Measurements from ENCODE around the gene ADCK2. TPM values are rescaled to one million over a fixed set of nuclear protein-coding genes. Genes with fewer than 3 reads are reported as not detected.

The ADCK2 gene
- total and polyA plus RNA-seq, 9 of the 15 experiments (the other 6 are each of a cell fraction or from before 2014, with no cell fraction given): 0.08 to 14.3 (median 9.7) TPM

- BruUV-seq (replicated peaks): no TSS peak
- Histone ChIP-seq H3K4me3 (no peak overlapping the region), H3K4me1 (replicated peaks in 1 of 2; ENCODE audit: control insufficient read depth in 2 of 2, insufficient read depth in 2 of 2, low read length in 2 of 2) (no peaks in the 10 kb centered on the region), H2AFZ (ENCODE audit: low read depth, low read length) (no peak overlapping the region), H3K9me1 (ENCODE audit: control insufficient read depth, insufficient read depth, low read length) (no peaks in the 10 kb centered on the region), H3K4me2 (ENCODE audit: insufficient read depth, low read length) (no peak overlapping the region), H3K27ac (ENCODE audit: extremely low read depth, low read depth, low read length) (no peak overlapping the region), H3K9me3 (replicated peaks; ENCODE audit: control insufficient read depth, insufficient read depth, low read depth, low read length) (no peaks in the 10 kb centered on the region), H3K27me3 (ENCODE audit: control insufficient read depth in 2 of 2, insufficient read depth in 2 of 2, low read length in 2 of 2) (no peaks in the 10 kb centered on the region), H4K20me1 (replicated peaks; ENCODE audit: control insufficient read depth, insufficient read depth, low read length) (no peaks in the 10 kb centered on the region), H3K9ac (ENCODE audit: insufficient read depth in 1 of 2, low read depth in 2 of 2, low read length in 2 of 2) (no peak overlapping the region), H3K79me2 (ENCODE audit: control insufficient read depth, insufficient read depth, low read length) (no peaks in the 10 kb centered on the region), H3K36me3 (ENCODE audit: control insufficient read depth, insufficient read depth, low read length) (peaks cover 18% of the 10 kb centered on the region)
- DNase-seq (ENCODE audit: extremely low read depth in 1 of 4, low spot score in 3 of 4): no peak
- ATAC-seq: no peak
- 100% methylated on average over 1 of the region's 1 CpG for WGBS (ENCODE audit: insufficient coverage, low coverage, missing lambda C conversion rate)
- CTCF ChIA-PET (ENCODE audit: low intra/inter-chr PET ratio): no interaction called here
- FAIRE-seq: no peak
- POLR2A ChIA-PET: interaction anchor here (0.8 kb wide), 1 partner anchor 22 kb away, joined by 3 read pairs; no protein-coding TSS in a partner anchor
- intact Hi-C loops (cut with micrococcal nuclease) (no loop called here), in situ Hi-C loops (cut with MboI) (no loop called here)
- TF ChIP-seq NR2F6 (CRISPR knock-in tag; IDR thresholded peaks at IDR 0.05) (no peak), ZFX (CRISPR knock-in tag; IDR thresholded peaks at IDR 0.05) (0 out of 2 replicates have a peak, but pooled peaks have one; percentile 13)
These were observed 52.0 kb downstream of the ADCK2 start for GRCh38 chr7:140724706-140725105.

- in situ Hi-C loops (cut with MboI): no loop called here
- FAIRE-seq (no peak), ATAC-seq (peak; percentile 80), DNase-seq (ENCODE audit: extremely low read depth in 1 of 4, low spot score in 3 of 4) (peak in 2 of 4 experiments; percentile 25 to 32)
- TF ChIP-seq CTCF (IDR thresholded peaks at IDR 0.05 in 2 of 3, conservative IDR thresholded peaks at IDR 0.05 in 1 of 3; ENCODE audit: insufficient read depth in 2 of 3, low read depth in 1 of 3, low read length in 3 of 3): peak; percentile 16 to 61 (median 57); a peak in 5 of 6 replicates
- no peak for TF ChIP-seq XRCC5 (IDR thresholded peaks at IDR 0.05; ENCODE audit: low read depth, low read length)
- TF ChIP-seq RAD21 (CRISPR knock-in tag; conservative IDR thresholded peaks at IDR 0.05 in 1 of 2, IDR thresholded peaks at IDR 0.05 in 1 of 2): peak; percentile 18 to 49; a peak in 2 of 4 replicates
- BruUV-seq (replicated peaks): no TSS peak
- intact Hi-C loops (cut with micrococcal nuclease): no loop called here
- H3K4me3 ChIP-seq: no peak overlapping the region
- H3K9me3 ChIP-seq (replicated peaks; ENCODE audit: control insufficient read depth, insufficient read depth, low read depth, low read length): no peaks in the 10 kb centered on the region
- CTCF ChIA-PET (ENCODE audit: low intra/inter-chr PET ratio): interaction anchor here (0.6 to 0.9 kb wide), 4 partner anchors 27 to 287 kb away, joined by 3 to 7 read pairs (median 4); no protein-coding TSS in a partner anchor
- POLR2A ChIA-PET: interaction anchor here (1.2 kb wide), 1 partner anchor 10 kb away, joined by 4 read pairs; no protein-coding TSS in a partner anchor
- H3K4me1 ChIP-seq (replicated peaks in 1 of 2; ENCODE audit: control insufficient read depth in 2 of 2, insufficient read depth in 2 of 2, low read length in 2 of 2): no peaks in the 10 kb centered on the region
- H2AFZ ChIP-seq (ENCODE audit: low read depth, low read length): no peak overlapping the region
- no peak overlapping the region for H3K27ac ChIP-seq (ENCODE audit: extremely low read depth, low read depth, low read length)
- WGBS (ENCODE audit: insufficient coverage, low coverage, missing lambda C conversion rate): 46% methylated on average over 2 of the region's 2 CpGs
- peaks cover 18% of the 10 kb centered on the region for H3K36me3 ChIP-seq (ENCODE audit: control insufficient read depth, insufficient read depth, low read length)
- H3K9me1 ChIP-seq (ENCODE audit: control insufficient read depth, insufficient read depth, low read length): no peaks in the 10 kb centered on the region
- no peak overlapping the region for H3K4me2 ChIP-seq (ENCODE audit: insufficient read depth, low read length)
- H3K79me2 ChIP-seq (ENCODE audit: control insufficient read depth, insufficient read depth, low read length): no peaks in the 10 kb centered on the region
- no peaks in the 10 kb centered on the region for H3K27me3 ChIP-seq (ENCODE audit: control insufficient read depth in 2 of 2, insufficient read depth in 2 of 2, low read length in 2 of 2)
- no peak overlapping the region for H3K9ac ChIP-seq (ENCODE audit: insufficient read depth in 1 of 2, low read depth in 2 of 2, low read length in 2 of 2)
- H4K20me1 ChIP-seq (replicated peaks; ENCODE audit: control insufficient read depth, insufficient read depth, low read length): no peaks in the 10 kb centered on the region
These were observed 53.5 kb downstream of the ADCK2 start for GRCh38 chr7:140726281-140726680.
